Activated CD4-positive, alpha-beta T cell treated with anti-CD3 and anti-CD28 coated beads for 36 hours (primary cell): ENCODE data around the gene ARHGEF17. TPM values are rescaled to one million over a fixed set of nuclear protein-coding genes. Genes with fewer than 3 reads are reported as not detected.

Experiments used
- ATAC-seq: fragments of 200-7000 bp; cut with Tn5 transposase; one replicate; pipeline ENCODE4 v1.10.0; 2021; ENCODE audit warnings: mild to moderate bottlenecking, moderate library complexity
- CTCF ChIA-PET: fragments of 350-600 bp; sonication (Branson Sonifier 250); formaldehyde crosslinking; loops from one replicate; lab custom pipeline; 2021; ENCODE audit warnings: antibody characterized with exemption; lab: Charles Lee
- POLR2A ChIA-PET: fragments of 350-600 bp; sonication (Branson Sonifier 250); formaldehyde crosslinking; loops from one replicate; lab custom pipeline; 2021; ENCODE audit warnings: antibody characterized with exemption, inconsistent platforms; lab: Charles Lee
- DNase-seq: peaks from one replicate; pipeline ENCODE4 v3.0.0-alpha.2; 2020
- H3K27ac Mint-ChIP-seq: one replicate; pipeline ENCODE4 v1.8.0; 2021; ENCODE audit warnings: mixed read lengths
- H3K27me3 Mint-ChIP-seq: one replicate; pipeline ENCODE4 v1.8.0; 2021; ENCODE audit warnings: mixed read lengths
- H3K36me3 Mint-ChIP-seq: one replicate; pipeline ENCODE4 v1.8.0; 2021; ENCODE audit warnings: low read depth, mixed read lengths
- H3K4me1 Mint-ChIP-seq: one replicate; pipeline ENCODE4 v1.8.0; 2021; ENCODE audit warnings: mixed read lengths
- H3K4me3 Mint-ChIP-seq: one replicate; pipeline ENCODE4 v1.8.0; 2021; ENCODE audit warnings: mild to moderate bottlenecking, moderate library complexity, mixed read lengths
- H3K9me3 Mint-ChIP-seq: one replicate; pipeline ENCODE4 v1.8.0; 2021; ENCODE audit warnings: low read depth, mixed read lengths
- intact Hi-C, 2 experiments: fragments of 100-400 bp; cut with DNase I in 1 of 2; cut with micrococcal nuclease in 1 of 2; formaldehyde crosslinking; loops; one replicate each; pipeline versions ENCODE4 v1.14.2 to v1.15.1; 2022 to 2024; cut with DNase I, micrococcal nuclease
- total RNA-seq, 2 experiments: library from RNA; stranded (reverse); gene quantifications; one replicate each; pipeline ENCODE4 v1.2.3, GENCODE V29; 2021

Gene ARHGEF17
- total RNA-seq, 2 experiments from 2014 or later, result 0.05 TPM; not detected in 1

GRCh38 chr11:73338279-73338678, 30.2 kb downstream of the ARHGEF17 start:
- no peak overlapping the region for H3K4me3 Mint-ChIP-seq

DNA sequence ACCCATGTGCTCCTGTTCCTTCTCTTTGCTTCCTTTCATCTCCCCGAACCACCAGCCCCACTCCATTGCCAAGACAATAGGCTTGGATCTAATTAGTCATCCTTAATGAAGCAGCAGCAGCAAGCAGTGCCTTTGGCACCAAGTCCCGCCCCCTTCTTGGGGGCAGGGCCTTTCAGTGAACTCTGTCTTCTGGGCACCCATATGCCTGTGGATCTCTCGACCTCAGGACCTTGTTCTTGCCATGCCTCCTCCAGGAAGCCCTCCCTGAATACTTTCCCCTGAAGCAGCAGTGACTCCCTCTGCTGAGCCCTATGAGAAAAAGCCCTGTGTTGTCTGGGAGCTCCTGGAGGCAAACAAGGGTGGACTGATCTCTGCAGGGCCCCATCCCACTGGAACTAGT, 32.1 kb downstream of the ARHGEF17 start:
- H3K27me3 Mint-ChIP-seq, result no peaks in the 10 kb centered on the region
- intact Hi-C loops, result no loop called here
- no peaks in the 10 kb centered on the region for H3K36me3 Mint-ChIP-seq
- no peaks in the 10 kb centered on the region for H3K9me3 Mint-ChIP-seq
- H3K27ac Mint-ChIP-seq, result no peak overlapping the region
- ChIA-PET CTCF (interaction anchor here (0.7 to 2.9 kb wide), 2 partner anchors 11 to 319 kb away, joined by 3 to 19 read pairs; no protein-coding TSS in a partner anchor), POLR2A (no interaction called here)
- H3K4me1 Mint-ChIP-seq, result no peaks in the 10 kb centered on the region
- peak; percentile 24 for DNase-seq
- peak; percentile 43 for ATAC-seq
- no peak overlapping the region for H3K4me3 Mint-ChIP-seq

More at GRCh38 chr11:73338279-73338678, 30.2 kb downstream of the ARHGEF17 start:
- Mint-ChIP-seq H3K27ac (no peak overlapping the region), H3K4me1 (no peaks in the 10 kb centered on the region), H3K9me3 (no peaks in the 10 kb centered on the region), H3K27me3 (no peaks in the 10 kb centered on the region), H3K36me3 (no peaks in the 10 kb centered on the region)
- ChIA-PET POLR2A (no interaction called here), CTCF (interaction anchor here (0.9 to 6.2 kb wide), 4 partner anchors 13 to 468 kb away, joined by 3 to 91 read pairs (median 8); partner anchors contain the start of gene ARHGEF17)
- DNase-seq, result no peak
- intact Hi-C loops, result no loop called here
- no peak for ATAC-seq

DNA sequence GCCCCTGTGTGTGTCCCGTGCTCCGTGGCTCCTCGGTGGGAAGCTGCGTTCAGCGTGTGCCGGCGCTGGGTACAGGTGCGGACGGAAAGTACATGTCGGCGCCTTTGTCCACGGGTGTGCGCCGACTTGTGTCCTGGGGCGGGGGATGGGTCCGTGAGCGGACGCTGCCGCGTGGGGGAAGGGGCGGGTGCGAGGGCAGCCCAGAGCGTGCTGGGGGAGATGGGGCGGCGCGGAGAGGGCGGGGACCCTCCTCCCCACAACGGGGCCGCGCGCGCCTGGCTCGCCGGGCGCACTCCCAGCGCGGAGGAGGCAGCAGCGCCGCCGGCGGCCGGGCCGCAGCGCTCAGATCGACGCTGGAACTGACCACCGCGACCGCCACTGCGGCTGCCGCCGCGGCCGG, 34.6 kb downstream of the ARHGEF17 start:
- Mint-ChIP-seq H3K4me3 (no peak overlapping the region), H3K4me1 (no peaks in the 10 kb centered on the region), H3K27me3 (no peaks in the 10 kb centered on the region), H3K36me3 (no peaks in the 10 kb centered on the region), H3K9me3 (no peaks in the 10 kb centered on the region), H3K27ac (no peak overlapping the region)
- ATAC-seq, result no peak
- no peak for DNase-seq
- ChIA-PET CTCF (interaction anchor here (2.9 kb wide), 1 partner anchor 9 kb away, joined by 19 read pairs; no protein-coding TSS in a partner anchor), POLR2A (no interaction called here)
- intact Hi-C loops, result no loop called here

- Mint-ChIP-seq H3K27me3 (no peaks in the 10 kb centered on the region), H3K36me3 (no peaks in the 10 kb centered on the region), H3K4me1 (no peaks in the 10 kb centered on the region), H3K9me3 (no peaks in the 10 kb centered on the region), H3K4me3 (no peak overlapping the region), H3K27ac (no peak overlapping the region)
- DNase-seq (no peak), ATAC-seq (no peak)
- CTCF ChIA-PET, result no interaction called here
- intact Hi-C loops, result no loop called here
- POLR2A ChIA-PET, result no interaction called here
Measured at GRCh38 chr11:73343076-73343873, 35.2 kb downstream of the ARHGEF17 start.

DNA sequence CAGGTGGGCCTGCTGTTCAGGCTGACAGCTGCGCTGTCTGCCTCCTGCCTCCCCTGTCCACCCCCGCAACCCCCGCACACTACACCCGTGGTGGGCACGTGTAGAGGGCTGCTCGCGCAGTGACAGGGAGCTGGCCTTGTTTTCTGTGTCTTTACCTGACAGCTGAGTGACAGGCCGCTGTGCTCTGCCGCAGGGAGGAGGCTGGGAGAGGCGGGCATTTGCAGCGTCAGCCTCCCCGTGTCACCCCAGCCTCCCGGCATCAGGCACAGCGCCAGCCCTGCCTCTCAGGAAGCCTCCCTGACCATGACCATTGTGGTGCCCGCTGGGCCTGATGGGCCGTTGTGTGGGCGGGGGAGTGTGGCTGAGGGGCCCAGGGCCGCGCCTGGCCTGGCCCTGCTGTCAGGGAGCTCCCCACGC, 36.1 kb downstream of the ARHGEF17 start:
- no peaks in the 10 kb centered on the region for H3K27me3 Mint-ChIP-seq
- ChIA-PET POLR2A (interaction anchor here (0.9 kb wide), 1 partner anchor 35 kb away, joined by 7 read pairs; no protein-coding TSS in a partner anchor), CTCF (interaction anchor here (0.6 to 0.7 kb wide), 2 partner anchors 273 to 284 kb away, joined by 3 read pairs; no protein-coding TSS in a partner anchor)

GRCh38 chr11:73345481-73346160, 37.5 kb downstream of the ARHGEF17 start:
- Mint-ChIP-seq H3K36me3 (no peaks in the 10 kb centered on the region), H3K27me3 (no peaks in the 10 kb centered on the region), H3K9me3 (no peaks in the 10 kb centered on the region), H3K4me1 (no peaks in the 10 kb centered on the region), H3K27ac (no peak overlapping the region), H3K4me3 (no peak overlapping the region)
- POLR2A ChIA-PET, result no interaction called here
- CTCF ChIA-PET, result no interaction called here
- DNase-seq, result no peak
- no peak for ATAC-seq
- intact Hi-C loops, result no loop called here

More for the DNA sequence above, 36.1 kb downstream of the ARHGEF17 start:
- intact Hi-C loops, result no loop called here
- Mint-ChIP-seq H3K4me3 (no peak overlapping the region), H3K36me3 (no peaks in the 10 kb centered on the region), H3K9me3 (no peaks in the 10 kb centered on the region), H3K4me1 (no peaks in the 10 kb centered on the region), H3K27ac (no peak overlapping the region)
- no peak for DNase-seq
- no peak for ATAC-seq

DNA sequence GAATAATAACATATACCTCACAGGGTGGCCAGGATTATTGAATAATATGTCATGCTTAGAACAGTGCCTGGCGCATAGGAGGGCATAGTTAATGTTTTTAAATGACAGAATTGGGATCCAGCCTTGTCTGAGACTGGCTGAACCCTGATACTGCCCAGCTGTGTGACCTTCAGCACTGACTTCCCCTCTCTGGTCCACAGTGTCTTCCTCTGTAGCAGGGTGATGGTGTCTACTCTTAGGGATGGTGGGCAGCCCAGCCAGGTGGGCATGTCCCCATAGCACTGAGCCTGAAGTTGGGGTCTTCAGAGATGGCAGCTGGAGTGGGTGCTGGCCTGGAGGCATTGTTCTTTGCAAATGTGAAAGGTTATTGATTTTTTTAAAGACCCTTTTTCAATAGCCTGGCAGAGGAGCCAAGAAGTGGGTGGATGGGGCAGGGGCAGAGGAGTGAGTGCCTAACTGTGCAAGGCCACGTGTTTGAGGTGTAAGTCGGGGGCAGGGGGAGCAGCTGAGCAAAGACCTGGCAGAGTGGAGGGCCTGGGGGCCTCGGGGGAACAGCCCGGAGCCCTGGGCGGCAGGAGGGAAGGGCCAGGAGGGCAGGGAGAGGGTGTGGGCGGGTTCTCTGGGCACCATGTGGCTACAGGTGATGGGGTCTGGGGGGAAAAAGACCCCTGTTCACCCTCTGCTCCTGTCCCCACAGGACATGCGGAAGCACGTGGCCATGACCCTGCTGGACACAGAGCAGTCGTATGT, 38.3 kb downstream of the ARHGEF17 start:
- CTCF ChIA-PET, result no interaction called here
- POLR2A ChIA-PET, result no interaction called here
- no peaks in the 10 kb centered on the region for H3K27me3 Mint-ChIP-seq

DNA sequence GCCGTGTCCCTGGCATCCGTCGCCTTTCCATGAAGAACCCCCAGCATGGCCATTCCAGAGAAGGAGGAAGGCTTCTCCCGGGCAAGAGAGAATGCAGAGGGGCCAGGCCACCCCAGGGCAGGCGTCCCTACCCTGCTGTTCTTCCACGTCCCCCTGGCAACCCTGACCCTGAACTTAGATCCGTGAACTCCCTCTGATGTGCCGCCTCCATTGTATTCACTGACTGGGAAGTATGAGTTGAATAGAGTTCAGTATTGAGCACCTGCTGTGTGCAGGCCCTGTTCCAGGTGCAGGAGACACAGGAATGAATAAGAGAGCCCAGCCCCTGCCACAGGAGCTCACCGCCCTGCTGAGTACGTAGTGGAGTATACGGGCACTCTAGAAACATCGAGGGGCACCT, 39.0 kb downstream of the ARHGEF17 start:
- Mint-ChIP-seq H3K4me1 (peaks cover 2% of the 10 kb centered on the region), H3K27ac (no peak overlapping the region), H3K36me3 (no peaks in the 10 kb centered on the region), H3K27me3 (no peaks in the 10 kb centered on the region), H3K9me3 (no peaks in the 10 kb centered on the region), H3K4me3 (no peak overlapping the region)
- POLR2A ChIA-PET, result no interaction called here
- DNase-seq, result no peak
- CTCF ChIA-PET, result interaction anchor here (1.1 kb wide), 1 partner anchor 21 kb away, joined by 4 read pairs; no protein-coding TSS in a partner anchor
- ATAC-seq, result no peak
- intact Hi-C loops, result no loop called here

More for the DNA sequence above, 38.3 kb downstream of the ARHGEF17 start:
- Mint-ChIP-seq H3K4me1 (peaks cover 1% of the 10 kb centered on the region), H3K9me3 (no peaks in the 10 kb centered on the region), H3K27ac (no peak overlapping the region), H3K36me3 (no peaks in the 10 kb centered on the region), H3K4me3 (no peak overlapping the region)
- no peak for ATAC-seq
- no peak for DNase-seq
- intact Hi-C loops, result no loop called here

DNA sequence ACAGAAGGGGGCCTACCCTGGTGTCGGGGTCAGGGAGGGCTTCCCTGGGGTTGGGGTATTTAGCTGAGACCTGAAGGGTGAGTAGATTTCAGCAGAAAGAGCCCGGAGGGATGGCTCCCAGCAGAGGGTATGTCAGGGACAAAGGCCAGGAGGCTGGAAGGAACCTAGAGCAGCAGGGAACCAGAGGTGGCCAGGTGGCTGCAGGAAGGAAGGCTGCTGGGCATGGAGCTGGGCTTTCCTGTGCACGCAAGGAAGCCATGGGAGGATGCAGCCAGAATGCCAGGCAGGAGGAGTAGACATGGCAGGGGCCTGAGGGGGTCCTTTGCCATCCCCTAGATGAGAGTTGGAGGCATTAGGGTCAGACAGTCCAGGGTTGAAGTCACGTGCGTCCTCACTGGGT, 40.8 kb downstream of the ARHGEF17 start:
- intact Hi-C loops, result no loop called here
- H3K36me3 Mint-ChIP-seq, result no peaks in the 10 kb centered on the region
- no peak overlapping the region for H3K4me3 Mint-ChIP-seq
- POLR2A ChIA-PET, result interaction anchor here (0.6 kb wide), 1 partner anchor 314 kb away, joined by 3 read pairs; no protein-coding TSS in a partner anchor
- no peaks in the 10 kb centered on the region for H3K27me3 Mint-ChIP-seq
- H3K9me3 Mint-ChIP-seq, result no peaks in the 10 kb centered on the region
- H3K4me1 Mint-ChIP-seq, result peaks cover 2% of the 10 kb centered on the region
- H3K27ac Mint-ChIP-seq, result no peak overlapping the region
- DNase-seq (no peak), ATAC-seq (no peak)
- CTCF ChIA-PET, result interaction anchor here (0.7 to 6.5 kb wide), 6 partner anchors 12 to 313 kb away, joined by 3 to 75 read pairs (median 26); no protein-coding TSS in a partner anchor

DNA sequence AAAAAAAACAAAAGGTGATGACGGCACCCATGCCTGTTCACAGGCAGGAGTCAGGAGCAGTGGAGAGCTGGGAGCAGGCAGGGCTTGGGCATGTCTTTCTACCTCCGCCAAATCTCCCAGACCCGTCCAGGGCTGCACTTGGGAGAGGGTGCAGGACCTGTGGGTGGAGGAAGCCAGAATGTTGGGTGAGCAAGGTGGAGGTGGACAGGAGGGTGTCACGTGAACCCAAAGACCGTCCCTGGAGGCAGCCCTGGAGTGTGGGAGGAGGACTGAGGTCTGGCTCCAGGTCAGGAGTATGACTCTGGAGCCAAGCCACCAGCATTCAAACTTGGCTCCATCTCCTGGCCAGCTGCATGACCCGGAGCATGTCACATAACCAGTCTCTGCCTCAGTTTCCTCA, 41.6 kb downstream of the ARHGEF17 start:
- no peak for ATAC-seq
- Mint-ChIP-seq H3K27me3 (no peaks in the 10 kb centered on the region), H3K36me3 (no peaks in the 10 kb centered on the region), H3K27ac (no peak overlapping the region), H3K4me1 (peaks cover 2% of the 10 kb centered on the region), H3K4me3 (no peak overlapping the region), H3K9me3 (no peaks in the 10 kb centered on the region)
- intact Hi-C loops, result no loop called here
- CTCF ChIA-PET, result interaction anchor here (0.7 to 6.5 kb wide), 6 partner anchors 11 to 312 kb away, joined by 3 to 75 read pairs (median 26); no protein-coding TSS in a partner anchor
- no peak for DNase-seq
- POLR2A ChIA-PET, result no interaction called here
